HG02884 (cell line): Measurements from ENCODE around the gene DDX42.

ENCODE experiments used
- ATAC-seq: cut with Tn5 transposase; IDR thresholded peaks from one replicate; pipeline ENCODE4 v1.9.1; 2021; ENCODE audit warnings: mild to moderate bottlenecking, moderate library complexity; ENCODE audit not compliant: unreplicated experiment

Gene DDX42, protein sequence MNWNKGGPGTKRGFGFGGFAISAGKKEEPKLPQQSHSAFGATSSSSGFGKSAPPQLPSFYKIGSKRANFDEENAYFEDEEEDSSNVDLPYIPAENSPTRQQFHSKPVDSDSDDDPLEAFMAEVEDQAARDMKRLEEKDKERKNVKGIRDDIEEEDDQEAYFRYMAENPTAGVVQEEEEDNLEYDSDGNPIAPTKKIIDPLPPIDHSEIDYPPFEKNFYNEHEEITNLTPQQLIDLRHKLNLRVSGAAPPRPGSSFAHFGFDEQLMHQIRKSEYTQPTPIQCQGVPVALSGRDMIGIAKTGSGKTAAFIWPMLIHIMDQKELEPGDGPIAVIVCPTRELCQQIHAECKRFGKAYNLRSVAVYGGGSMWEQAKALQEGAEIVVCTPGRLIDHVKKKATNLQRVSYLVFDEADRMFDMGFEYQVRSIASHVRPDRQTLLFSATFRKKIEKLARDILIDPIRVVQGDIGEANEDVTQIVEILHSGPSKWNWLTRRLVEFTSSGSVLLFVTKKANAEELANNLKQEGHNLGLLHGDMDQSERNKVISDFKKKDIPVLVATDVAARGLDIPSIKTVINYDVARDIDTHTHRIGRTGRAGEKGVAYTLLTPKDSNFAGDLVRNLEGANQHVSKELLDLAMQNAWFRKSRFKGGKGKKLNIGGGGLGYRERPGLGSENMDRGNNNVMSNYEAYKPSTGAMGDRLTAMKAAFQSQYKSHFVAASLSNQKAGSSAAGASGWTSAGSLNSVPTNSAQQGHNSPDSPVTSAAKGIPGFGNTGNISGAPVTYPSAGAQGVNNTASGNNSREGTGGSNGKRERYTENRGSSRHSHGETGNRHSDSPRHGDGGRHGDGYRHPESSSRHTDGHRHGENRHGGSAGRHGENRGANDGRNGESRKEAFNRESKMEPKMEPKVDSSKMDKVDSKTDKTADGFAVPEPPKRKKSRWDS

DNA sequence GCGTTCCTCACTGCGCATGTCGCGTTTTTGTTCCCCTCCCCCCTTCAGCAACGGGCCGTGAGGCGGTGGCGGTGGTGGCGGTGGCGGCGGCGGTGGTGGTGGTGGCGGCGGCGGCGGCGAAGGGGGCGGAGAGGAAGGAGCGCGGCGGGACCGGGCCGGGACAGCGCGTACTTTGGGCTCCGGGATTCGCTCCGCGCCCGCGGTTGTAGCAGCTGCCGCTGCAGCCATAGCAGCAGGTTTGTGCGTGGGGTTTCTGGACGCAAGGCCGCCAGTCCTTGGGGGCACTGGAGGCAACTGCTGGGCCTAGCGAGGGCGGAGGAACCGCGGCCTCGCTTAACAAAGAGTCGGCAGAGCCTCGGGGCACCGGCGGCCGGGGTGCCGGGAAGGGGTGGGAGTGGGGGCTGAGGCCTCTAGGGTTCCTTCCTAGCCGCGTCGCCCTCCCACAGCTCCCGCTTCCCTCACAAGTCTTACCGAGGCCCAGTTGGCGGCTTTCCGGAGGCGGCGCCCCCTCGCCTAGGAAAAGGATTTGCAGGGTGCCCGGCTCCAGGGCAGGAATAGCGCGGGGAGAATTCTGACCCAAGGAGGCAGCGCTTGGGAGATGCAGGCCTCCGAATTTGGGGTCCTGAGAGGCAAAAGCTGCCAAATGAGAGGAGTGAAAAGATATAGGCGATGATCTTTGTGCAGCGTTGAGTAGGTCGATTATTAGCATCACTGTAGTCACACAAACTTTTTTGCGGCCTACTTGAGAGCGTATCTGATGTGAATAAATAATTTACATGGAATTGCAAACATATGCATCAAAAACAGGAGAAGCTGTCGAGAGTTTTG lies at the start of gene DDX42:
TSS of gene DDX42 (plus strand) at position 30 of the 828 bp plus-strand sequence. CDS start 12,880 bp downstream, outside the sequence.
- peak; percentile 2 for ATAC-seq

DNA sequence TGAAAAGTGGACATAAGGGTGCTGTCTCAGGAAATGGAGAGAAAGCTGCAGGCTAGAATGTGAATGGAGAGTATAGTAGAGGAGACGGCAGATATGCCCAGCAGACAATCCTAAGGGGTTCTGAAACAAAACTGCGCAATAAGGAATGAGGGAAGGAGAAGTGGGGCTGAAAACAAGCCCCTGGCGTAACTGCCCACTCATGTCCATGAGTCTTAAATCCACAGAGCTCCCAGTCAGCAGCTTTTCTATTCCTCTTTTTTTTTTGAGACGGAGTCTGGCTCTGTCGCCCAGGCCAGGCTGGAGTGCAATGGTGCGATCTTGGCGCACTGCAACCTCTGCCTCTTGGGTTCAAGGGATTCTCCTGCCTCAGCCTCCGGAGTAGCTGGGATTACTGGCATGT lies 38.3 kb upstream of the DDX42 start:
- no peak for ATAC-seq

DNA sequence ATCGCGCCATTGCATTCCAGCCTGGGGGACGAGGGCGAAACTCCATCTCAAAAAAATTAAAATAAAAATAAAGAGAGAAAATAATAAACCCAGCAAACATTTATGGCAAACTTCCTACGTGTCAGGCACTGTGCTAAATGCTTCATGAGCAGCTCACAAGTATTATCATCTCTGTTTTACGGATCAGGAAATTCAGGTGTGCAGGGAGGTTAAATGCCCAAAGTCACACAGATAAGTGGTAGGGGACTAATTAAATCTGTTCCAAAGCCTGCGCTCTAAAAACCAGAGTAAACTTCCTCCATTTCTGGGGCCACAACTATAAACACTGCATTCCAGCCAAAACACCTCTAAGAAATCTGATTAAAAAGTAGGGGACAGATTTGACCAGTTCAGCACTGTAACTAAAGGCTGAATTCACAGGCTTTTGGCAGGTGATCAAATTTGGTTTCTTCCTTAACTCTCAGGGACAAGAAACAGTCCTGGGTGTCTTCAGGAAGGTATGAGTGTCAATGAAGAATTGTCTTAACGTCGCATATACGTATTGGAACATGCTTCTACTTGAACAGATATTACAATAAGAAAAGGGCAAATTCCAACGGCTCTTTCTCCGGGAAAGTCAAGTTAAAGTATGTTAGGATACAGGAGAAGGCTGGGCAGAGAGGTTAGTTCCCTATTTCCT lies 33.4 kb upstream of the DDX42 start:
- no peak for ATAC-seq

DNA sequence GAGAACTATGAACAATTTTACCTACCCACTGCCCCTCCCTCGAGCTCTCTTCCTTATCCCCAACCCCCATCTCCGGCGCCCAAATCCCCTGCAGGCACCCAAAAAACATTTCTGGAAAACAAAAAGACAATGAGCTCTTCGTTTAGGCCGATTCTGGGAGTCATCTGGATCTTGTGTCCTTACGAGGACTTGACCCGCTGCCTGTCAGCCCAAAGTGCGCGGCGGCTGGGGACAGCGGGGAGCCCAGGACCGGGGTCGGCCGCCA lies 32.9 kb upstream of the DDX42 start:
- ATAC-seq: peak; percentile 13

DNA sequence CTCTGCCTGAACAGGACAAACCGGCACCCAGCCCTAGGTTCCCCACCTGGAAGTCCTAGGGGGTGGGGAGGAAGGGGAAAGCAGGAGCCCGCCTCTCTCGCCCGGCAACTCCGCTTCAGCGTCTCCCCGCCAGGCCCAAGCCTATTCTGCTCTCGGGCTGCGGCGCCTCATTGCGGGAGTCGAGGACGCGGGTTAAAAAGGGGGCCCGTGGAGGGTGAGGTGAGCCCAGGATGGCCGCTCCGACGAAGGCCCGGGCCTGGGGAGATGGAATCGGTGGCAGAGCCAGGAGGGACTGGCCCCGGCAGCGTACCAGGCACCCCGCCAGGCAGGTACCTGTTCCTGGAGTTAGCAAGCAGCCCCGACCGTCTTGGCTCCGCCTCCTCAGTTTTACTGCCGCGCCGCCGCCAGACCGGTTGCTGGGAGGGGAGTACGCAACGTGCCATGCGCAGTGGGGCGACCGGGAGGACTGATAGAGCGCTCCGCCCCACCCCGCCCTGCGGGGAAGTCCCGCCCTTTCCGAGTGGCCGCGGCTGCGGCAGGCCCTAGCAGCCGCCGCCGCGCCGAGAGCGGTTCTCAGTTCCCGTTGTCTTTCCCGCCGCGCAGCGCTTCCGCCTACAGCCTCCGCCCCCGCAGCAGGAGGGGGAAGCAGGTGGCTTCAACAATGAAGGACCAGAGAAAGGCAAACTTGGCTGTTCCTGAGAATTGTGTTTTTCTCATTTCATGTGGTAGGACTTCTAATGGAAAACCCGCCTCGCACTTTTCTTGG lies 32.4 kb upstream of the DDX42 start, which contains the start of gene STRADA:
TSS of gene STRADA (minus strand) at position 392 of the 766 bp plus-strand sequence. CDS start 13,430 bp downstream, outside the sequence.
- ATAC-seq: peak; percentile 84

DNA sequence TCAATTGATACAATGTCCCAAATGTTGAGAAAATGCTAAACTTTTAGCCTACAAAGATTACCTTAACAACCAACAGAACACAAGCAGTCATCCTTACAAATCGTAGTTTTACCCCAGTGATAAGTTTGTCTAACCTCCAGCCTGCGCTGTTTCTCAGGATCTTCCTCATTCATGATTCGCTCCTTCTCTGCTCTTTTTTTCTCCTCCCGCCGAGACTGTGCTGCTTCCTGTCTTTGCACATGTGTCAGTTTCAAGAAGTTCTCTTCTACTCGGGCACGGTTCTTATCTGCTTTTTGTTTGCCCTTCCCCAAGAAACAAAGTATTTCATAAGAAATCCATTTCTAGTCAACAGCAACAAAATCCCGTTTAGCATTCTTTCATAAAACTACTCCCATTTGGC lies 22.2 kb upstream of the DDX42 start:
- no peak for ATAC-seq

DNA sequence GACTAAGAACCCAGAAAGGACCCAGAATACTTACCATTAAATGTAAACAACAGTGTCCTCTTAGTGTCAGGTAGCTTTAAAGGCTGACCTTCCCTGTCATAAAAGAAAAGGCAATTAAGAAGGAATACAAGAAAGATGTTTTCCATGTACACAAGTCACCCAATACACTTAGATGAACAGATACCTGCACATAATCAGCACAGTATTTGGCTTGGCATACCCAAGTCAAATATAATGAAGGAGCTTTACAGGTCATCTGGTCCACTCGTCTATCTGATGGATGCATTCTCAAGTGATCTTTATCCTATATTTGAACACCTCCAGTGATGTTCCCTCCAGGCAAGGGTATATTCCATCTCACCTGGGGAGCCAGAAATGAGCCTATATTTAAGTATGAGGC lies 21.3 kb upstream of the DDX42 start:
- ATAC-seq: no peak

DNA sequence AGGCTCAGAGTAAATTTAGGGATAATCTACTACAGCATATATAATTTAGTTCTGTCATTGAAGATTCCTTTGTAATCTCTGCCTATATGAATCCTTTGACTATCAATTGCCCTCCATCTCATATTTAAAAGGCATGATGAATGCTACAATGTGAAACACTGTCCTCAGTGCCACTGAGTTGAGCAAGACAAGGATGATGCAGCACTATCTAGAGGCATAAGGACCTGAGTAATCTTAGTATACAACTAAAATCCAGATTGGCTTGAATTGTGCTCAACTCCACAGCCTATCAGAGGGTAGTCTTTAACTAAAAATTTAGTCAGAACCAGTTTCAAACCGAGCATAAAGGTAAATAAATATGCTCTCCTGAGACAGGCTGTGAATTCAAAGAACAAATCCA lies 20.8 kb upstream of the DDX42 start:
- no peak for ATAC-seq

DNA sequence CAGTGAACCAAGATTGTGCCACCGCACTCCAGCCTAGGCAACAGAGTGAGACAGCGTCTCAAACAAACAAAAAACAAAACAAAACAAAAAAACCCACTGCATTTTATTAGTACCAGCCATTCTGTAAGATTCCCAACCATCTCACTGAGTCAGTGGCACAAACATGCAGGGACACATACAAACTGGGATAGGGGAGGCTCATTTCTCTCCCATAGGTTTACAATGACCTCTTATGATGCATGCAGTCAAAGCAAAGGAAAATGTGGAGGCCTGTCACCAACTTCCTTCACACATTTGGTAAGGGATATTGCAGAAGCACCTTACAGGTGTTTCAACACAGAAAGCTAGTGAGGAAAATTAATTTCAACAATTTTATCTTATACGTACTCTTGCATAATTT lies 19.9 kb upstream of the DDX42 start:
- ATAC-seq: no peak

DNA sequence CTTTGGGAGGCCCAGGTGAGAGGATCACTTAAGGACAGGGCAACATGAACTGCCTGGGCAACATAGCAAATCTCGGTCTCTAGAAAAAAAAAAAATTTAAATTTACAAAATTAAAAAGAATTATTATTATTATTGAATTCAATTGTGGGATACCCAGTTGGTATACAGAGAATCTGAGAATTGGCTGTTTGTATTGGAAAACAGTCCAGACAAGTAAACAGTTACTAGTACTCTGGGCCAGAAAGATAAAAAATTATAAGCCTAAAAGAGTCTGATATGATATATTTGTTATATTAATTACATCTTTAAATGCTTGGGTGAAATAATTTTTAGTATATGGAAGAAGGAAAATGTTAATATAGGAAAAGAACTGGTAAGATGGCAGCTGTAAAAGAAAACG lies 15.5 kb upstream of the DDX42 start:
- no peak for ATAC-seq

DNA sequence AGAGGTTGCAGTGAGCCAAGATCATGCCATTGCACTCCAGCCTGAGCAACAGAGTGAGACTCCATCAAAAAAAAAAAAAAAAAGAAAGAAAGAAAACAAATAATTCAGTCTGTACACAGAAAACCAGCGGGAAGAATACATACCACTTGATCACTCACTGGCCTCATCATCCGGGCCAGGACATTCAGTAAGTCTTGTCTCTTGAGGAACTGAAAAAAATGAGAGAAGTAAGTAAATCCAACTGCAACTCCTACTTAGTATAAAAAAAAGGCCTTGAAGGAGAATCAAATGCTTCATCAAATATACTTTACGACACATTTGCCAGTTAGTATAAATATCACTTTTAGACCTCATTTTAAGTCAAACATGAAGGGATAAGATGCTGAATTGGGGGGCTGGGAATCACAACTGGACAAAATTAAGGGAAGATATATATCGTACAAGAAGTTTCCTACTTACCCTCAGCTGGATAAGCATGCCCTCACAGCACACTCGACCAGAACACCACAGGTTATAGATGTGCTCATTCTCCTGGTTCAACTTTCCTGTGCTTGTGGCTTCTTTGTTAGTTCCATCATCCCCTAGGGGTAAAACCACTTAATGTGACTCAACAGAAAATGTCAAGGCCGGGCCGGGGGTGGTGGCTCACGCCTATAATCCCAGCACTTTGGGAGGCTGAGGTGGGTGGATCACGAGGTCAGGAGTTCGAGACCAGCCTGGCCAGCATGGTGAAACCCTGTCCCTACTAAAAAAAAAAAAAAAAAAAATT lies 13.0 kb upstream of the DDX42 start:
- ATAC-seq: no peak

DNA sequence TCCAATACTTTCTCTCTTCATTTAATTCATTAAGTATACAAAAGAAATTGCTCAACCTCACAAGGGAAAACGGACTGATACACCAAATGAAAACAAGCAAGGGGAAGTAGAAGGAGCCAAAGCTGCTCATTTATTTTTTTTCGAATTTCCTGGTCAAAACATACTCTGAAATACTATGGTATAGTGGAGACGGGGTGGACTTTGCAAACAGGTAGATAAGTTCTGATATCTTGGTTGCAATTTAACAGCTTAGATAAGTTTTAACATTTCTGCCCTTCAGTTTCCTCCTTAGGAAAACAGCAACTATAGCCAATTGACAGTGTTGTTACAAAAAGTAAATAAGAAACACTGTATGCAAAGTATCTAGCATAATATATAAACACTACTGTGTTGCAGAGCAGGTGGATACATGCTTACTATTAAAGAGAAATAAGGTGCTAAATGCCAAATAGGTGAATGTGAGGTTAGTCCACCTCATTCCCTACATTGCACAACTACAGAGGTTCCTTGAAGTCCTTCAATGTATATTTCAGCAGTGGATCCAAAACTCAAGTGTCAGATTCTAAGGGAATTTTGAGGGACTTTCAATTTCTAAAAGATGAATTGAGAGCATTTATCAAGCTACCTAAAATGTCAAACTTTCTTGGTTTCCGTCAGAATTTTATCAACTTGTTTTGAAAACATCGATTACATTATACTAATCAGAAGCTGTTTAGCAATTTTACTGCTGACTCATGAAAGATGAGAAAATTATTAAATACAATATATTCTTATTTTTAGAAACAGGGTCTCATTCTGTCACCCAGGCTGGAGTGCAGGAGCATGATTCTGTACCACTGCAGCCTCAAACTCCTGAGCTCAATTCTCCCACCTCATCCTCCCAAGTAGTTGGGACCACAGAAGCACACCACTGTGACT lies 11.6 kb upstream of the DDX42 start:
- no peak for ATAC-seq

DNA sequence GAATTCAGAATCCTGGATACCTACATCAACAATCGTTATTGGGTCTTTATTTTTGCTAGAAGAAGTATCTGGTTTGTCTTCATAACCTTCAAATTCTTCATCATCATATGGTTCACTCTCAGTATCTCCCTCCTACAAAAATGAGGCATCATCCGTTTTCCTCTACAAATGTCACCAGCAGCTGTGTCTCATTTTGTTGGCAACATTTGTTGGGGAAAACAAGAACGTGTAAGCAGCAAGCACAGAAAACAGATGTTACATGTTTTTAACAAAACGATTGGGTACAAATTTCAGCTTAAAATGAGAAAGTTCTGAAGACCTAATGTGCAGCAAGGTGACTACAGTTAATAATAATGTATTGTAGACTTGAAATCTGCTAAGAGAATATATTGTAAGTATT lies 9.3 kb upstream of the DDX42 start:
- ATAC-seq: no peak

DNA sequence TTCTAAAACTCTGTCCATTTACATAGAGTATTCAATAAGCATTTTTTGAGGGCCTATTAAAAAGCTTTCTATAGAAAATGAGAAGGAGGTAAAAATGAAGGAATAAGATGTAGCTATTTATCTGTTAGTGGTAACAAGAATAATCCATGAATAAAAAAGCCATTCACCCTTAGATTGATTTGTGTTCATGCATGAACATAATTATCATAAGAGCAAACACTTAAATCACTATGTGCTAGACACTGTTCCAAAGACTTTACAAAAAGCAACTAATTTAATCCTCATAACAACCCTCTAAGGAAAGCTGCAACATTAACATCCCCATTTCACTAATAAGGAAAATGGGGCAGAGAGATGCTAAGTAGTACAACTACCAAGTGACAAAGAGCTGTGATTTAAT lies 7.2 kb upstream of the DDX42 start:
- ATAC-seq: no peak

DNA sequence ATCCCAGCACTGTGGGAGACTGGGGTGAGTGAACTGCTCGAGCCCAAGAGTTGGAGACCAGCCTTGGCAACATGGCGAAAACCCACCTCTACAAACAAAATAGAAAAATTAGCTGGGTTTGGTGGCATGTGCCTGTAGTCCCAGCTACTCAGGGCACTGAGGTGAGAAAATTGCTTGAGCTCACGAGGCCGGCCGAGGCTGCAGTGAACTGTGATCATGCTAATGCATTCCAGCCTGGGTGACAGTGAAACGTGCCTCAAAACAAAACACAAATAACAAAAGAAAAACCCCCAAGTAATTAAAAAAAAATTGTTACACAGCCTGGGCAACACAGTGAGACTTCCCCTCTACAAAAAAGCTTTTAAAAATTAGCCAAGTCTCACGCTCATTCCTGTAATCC lies 5.5 kb upstream of the DDX42 start:
- ATAC-seq: no peak

DNA sequence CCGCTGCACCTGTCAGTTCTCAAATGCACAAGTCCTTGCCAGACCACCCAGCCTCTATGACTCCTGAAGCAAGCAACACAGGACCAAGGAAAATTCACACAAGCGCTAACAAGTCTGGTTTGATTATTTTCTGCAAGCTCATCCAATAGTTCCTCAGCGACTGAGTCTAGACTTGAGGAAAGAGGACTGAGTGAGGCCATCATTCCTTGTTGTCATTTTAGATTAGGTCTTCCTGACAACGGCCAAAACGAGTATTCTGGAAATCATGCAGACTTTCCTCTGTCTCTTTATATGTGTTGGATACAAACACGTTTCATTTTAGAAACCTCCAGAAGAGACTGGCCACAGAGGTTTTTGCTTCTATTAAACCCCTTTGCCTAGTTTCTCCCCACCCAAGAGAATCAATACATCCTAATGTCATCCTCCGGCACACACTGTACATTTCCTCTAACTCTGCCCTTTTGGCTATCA lies 1.1 kb upstream of the DDX42 start:
- no peak for ATAC-seq

DNA sequence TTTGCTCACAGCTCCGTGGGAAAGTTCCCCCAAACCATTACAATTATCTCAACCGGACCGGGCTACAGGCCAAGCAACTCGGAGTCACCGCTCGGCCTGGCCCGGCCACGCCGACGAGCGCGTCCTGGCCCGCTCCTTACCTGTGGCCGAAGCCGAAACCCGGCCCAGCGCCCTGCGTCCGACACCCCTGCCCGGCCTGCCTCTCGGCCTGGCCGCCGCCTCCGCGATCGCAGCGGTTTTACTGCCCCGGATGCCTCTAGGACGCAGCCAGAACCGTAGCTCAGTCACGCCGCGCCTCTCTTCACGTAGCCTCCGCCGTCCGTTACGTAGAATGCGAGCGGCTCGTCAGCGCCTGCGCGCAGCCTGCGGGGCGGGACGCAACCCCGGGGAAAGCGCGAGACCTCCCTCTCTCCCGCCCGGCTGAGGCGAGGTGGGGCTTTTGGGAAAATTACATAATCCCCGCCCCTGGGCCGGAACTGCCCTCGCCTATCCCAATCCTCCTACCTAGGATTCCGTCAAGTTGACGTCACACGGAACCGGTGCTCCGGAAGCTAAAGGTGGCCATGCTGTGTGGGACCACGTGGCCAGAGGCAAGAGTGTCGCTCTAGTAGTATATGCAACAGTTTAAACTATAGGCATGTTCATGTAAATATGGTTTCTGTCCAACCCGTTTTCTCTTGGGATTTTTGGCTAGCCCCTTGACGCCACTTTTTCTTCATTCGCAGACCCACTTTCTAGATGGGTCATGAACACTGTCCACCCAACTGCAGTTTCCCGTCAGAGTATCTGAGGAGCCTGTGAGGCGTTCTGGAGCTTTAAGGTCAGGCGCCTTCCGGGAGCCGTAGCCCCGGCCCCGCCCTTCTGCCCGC lies 464 bp upstream of the DDX42 start, which contains the start of gene CCDC47:
TSS of gene CCDC47 (minus strand) at position 326 of the 869 bp plus-strand sequence. CDS start 7,422 bp downstream, outside the sequence.
- peak; percentile 85 for ATAC-seq
